Activated naive CD4-positive, alpha-beta T cell treated with anti-CD3 and anti-CD28 coated beads, Interleukin-2, amount 50 U/mL, for 24 hours (primary cell): ENCODE measurements around the gene FOXO3.

Experiments used
- H3K27ac Mint-ChIP-seq: one replicate; pipeline ENCODE4 v1.8.0; 2021; ENCODE audit warnings: mild to moderate bottlenecking, mixed read lengths
- H3K27me3 Mint-ChIP-seq: one replicate; pipeline ENCODE4 v1.8.0; 2021; ENCODE audit warnings: mixed read lengths
- H3K36me3 Mint-ChIP-seq: one replicate; pipeline ENCODE4 v1.8.0; 2021; ENCODE audit warnings: mixed read lengths
- H3K4me1 Mint-ChIP-seq: one replicate; pipeline ENCODE4 v1.8.0; 2021; ENCODE audit warnings: mixed read lengths
- H3K4me3 Mint-ChIP-seq: one replicate; pipeline ENCODE4 v1.8.0; 2021; ENCODE audit warnings: mild to moderate bottlenecking, mixed read lengths
- H3K9me3 Mint-ChIP-seq: one replicate; pipeline ENCODE4 v1.8.0; 2021; ENCODE audit warnings: mixed read lengths

Gene FOXO3

GRCh38 chr6:108621117-108621516 is 60.4 kb downstream of the FOXO3 start:
- no peak overlapping the region for H3K4me3 Mint-ChIP-seq
- H3K36me3 Mint-ChIP-seq: peaks cover 1% of the 10 kb centered on the region
- no peak overlapping the region for H3K27ac Mint-ChIP-seq
- H3K27me3 Mint-ChIP-seq: no peaks in the 10 kb centered on the region
- no peaks in the 10 kb centered on the region for H3K9me3 Mint-ChIP-seq
- H3K4me1 Mint-ChIP-seq: peaks cover 67% of the 10 kb centered on the region

- H3K27ac Mint-ChIP-seq: peak overlapping the region; percentile 77
- H3K27me3 Mint-ChIP-seq: no peaks in the 10 kb centered on the region
- no peak overlapping the region for H3K4me3 Mint-ChIP-seq
- H3K4me1 Mint-ChIP-seq: peaks cover 75% of the 10 kb centered on the region
- no peaks in the 10 kb centered on the region for H3K9me3 Mint-ChIP-seq
- H3K36me3 Mint-ChIP-seq: peaks cover 1% of the 10 kb centered on the region
Observed at GRCh38 chr6:108622641-108623298, 62.1 kb downstream of the FOXO3 start.

GRCh38 chr6:108623995-108624394 is 63.3 kb downstream of the FOXO3 start:
- Mint-ChIP-seq H3K36me3 (peaks cover 1% of the 10 kb centered on the region), H3K27me3 (no peaks in the 10 kb centered on the region), H3K4me1 (peaks cover 73% of the 10 kb centered on the region), H3K9me3 (no peaks in the 10 kb centered on the region), H3K27ac (no peak overlapping the region), H3K4me3 (no peak overlapping the region)

DNA sequence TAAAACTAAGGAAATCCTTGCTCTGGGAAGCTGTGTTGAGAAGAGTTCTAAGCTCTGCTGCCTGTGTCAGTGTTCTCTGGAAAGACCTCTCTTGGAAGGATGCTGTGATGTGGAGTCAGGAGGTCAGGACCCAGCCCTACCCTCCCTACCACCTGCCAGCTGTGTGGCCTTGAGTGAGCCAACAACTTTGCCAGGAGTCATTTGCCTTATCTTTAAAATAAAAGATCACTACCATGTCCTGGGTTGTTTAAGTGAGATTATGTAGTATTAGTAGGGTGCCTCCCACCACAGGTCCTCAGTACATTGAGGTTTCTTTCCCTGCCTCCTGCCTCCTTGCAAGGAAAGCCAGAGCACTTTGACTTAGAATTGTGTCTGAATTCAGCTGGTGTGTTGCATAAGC is 64.9 kb downstream of the FOXO3 start:
- Mint-ChIP-seq H3K4me3 (no peak overlapping the region), H3K9me3 (no peaks in the 10 kb centered on the region), H3K4me1 (peaks cover 76% of the 10 kb centered on the region), H3K27me3 (no peaks in the 10 kb centered on the region), H3K27ac (no peak overlapping the region), H3K36me3 (peaks cover 1% of the 10 kb centered on the region)

- Mint-ChIP-seq H3K4me1 (peaks cover 80% of the 10 kb centered on the region), H3K36me3 (no peaks in the 10 kb centered on the region), H3K9me3 (no peaks in the 10 kb centered on the region), H3K27me3 (no peaks in the 10 kb centered on the region), H3K4me3 (no peak overlapping the region), H3K27ac (no peak overlapping the region)
Observed at GRCh38 chr6:108626777-108627176, 66.1 kb downstream of the FOXO3 start.

DNA sequence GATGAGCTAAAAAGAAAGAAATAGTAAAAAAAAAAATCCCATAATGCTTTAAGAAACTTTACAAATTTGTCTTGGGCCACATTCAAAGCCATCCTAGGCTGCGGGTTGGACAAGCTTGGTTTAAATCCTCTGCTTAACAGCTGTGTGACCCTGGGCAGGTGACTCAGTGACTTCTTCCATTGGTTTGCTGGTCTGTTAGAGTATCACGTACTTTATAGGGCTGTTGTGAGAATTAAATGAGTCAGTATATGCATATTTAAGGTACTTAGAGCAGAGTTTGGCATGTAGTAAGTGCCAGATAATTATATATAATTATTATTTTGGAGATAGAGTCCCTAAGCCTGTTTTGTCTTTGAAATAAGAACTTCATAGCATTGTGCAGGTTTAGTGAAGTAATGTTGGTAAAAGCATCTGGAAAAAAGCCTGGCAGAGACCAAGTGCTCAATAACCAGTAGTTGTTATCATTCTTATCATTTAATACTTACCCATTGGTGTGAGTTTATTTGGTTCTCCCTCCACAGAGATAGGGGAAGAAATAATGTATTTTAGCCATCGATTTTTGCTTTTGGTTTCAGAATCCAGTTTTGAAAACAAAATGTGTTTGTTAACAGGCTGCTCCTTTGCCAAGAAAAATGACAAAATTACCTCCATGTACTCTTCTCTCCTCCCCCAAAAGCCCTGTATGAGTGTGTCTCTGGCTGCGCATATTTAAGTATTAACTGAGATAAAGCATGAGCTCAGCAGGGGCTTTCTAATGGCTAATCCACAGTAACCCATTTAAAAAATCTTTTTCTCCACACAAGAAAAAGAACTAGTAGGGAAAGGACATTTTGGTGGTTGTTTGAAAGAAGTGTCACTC is 67.2 kb downstream of the FOXO3 start:
- Mint-ChIP-seq H3K4me3 (no peak overlapping the region), H3K27me3 (no peaks in the 10 kb centered on the region), H3K9me3 (no peaks in the 10 kb centered on the region), H3K36me3 (no peaks in the 10 kb centered on the region), H3K27ac (peak overlapping the region; percentile 20), H3K4me1 (peaks cover 77% of the 10 kb centered on the region)

DNA sequence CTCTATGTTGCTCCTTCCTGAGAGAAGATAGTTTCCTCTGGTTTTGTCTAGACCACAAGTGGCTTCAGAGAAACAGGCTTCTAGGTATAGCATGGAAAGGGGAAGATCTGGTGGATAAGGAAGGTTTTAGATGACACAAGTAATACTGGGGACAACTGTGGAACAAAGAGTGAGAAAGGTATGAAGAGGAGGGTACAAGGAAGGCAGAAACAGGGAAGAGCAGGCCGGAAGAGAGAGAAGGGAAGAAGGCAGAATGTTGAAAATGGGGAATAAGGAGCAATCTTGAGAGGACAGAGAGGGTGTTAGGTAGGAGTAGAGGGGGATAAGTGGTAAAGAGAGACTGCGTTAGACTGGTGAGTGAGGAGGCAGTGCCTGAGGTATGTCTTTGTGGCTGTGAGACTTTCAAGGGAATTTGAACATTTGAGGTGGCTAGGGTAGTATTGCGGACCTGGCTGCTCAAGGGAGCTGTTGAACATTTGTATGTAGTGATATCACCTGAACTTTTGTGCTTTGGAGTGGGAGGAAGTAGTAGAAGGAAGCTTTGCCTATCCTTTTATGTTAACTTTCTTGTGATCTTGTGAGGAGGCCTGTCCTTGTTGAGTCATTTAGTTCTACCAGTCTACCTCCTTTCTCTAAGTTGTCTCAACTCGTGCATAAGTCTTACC is 69.5 kb downstream of the FOXO3 start:
- Mint-ChIP-seq H3K9me3 (no peaks in the 10 kb centered on the region), H3K27ac (peak overlapping the region; percentile 3), H3K36me3 (no peaks in the 10 kb centered on the region), H3K27me3 (no peaks in the 10 kb centered on the region), H3K4me3 (peak overlapping the region; percentile 8), H3K4me1 (peaks cover 84% of the 10 kb centered on the region)

DNA sequence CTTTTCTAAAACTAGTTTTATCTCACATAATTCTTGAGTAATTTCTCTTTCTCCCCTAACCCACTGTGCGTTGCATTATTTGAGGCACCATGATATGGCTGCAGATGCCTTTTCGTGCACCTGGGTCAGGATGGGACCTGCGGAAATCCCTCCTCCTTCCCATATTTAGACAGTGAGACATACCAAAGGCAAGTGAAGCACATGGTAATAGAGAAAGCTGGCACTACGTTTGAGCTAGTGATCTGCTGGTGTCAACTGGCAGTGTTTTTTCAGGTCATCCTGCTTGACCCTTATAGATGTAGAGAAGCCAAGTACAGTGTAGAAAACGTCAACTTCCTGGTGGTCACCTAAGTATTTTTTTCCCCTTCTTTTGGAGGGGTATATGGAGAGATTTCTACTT is 71.7 kb downstream of the FOXO3 start:
- H3K36me3 Mint-ChIP-seq: no peaks in the 10 kb centered on the region
- H3K4me3 Mint-ChIP-seq: no peak overlapping the region
- no peaks in the 10 kb centered on the region for H3K27me3 Mint-ChIP-seq
- H3K9me3 Mint-ChIP-seq: no peaks in the 10 kb centered on the region
- peaks cover 81% of the 10 kb centered on the region for H3K4me1 Mint-ChIP-seq
- no peak overlapping the region for H3K27ac Mint-ChIP-seq

- Mint-ChIP-seq H3K4me3 (no peak overlapping the region), H3K36me3 (no peaks in the 10 kb centered on the region), H3K27me3 (no peaks in the 10 kb centered on the region), H3K4me1 (peaks cover 78% of the 10 kb centered on the region), H3K27ac (no peak overlapping the region), H3K9me3 (no peaks in the 10 kb centered on the region)
Observed at GRCh38 chr6:108633436-108633835, 72.7 kb downstream of the FOXO3 start.

GRCh38 chr6:108635505-108636226 is 74.9 kb downstream of the FOXO3 start:
- Mint-ChIP-seq H3K4me3 (no peak overlapping the region), H3K36me3 (no peaks in the 10 kb centered on the region), H3K4me1 (peaks cover 60% of the 10 kb centered on the region), H3K27me3 (no peaks in the 10 kb centered on the region), H3K27ac (peak overlapping the region; percentile 14), H3K9me3 (no peaks in the 10 kb centered on the region)

GRCh38 chr6:108637963-108638362 is 77.2 kb downstream of the FOXO3 start:
- H3K9me3 Mint-ChIP-seq: no peaks in the 10 kb centered on the region
- H3K36me3 Mint-ChIP-seq: no peaks in the 10 kb centered on the region
- no peak overlapping the region for H3K27ac Mint-ChIP-seq
- H3K4me1 Mint-ChIP-seq: peaks cover 46% of the 10 kb centered on the region
- no peak overlapping the region for H3K4me3 Mint-ChIP-seq
- no peaks in the 10 kb centered on the region for H3K27me3 Mint-ChIP-seq

DNA sequence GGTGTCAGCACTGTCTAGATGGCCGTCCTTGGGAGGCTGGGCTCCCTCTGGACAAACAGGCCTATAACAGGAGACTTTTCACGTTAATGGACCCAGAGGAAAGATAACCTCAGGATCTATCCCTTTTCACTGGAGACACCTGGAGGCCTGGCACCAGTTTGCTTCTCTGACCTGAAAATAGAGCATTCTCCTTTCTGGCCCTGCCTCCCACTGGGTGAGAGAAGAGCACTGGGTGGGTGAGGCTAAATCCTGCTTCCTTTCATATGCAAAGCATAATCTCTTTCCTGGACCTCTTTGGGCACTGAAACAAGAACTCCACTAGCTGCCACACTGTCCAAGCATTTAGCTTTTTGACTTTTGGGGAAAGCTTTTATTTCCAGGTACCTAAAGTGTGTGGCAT is 78.3 kb downstream of the FOXO3 start:
- Mint-ChIP-seq H3K27ac (no peak overlapping the region), H3K27me3 (no peaks in the 10 kb centered on the region), H3K36me3 (no peaks in the 10 kb centered on the region), H3K9me3 (no peaks in the 10 kb centered on the region), H3K4me3 (no peak overlapping the region), H3K4me1 (peaks cover 37% of the 10 kb centered on the region)

GRCh38 chr6:108640104-108640503 is 79.4 kb downstream of the FOXO3 start:
- Mint-ChIP-seq H3K4me3 (no peak overlapping the region), H3K27ac (no peak overlapping the region), H3K36me3 (no peaks in the 10 kb centered on the region), H3K4me1 (peaks cover 31% of the 10 kb centered on the region), H3K27me3 (no peaks in the 10 kb centered on the region), H3K9me3 (no peaks in the 10 kb centered on the region)

DNA sequence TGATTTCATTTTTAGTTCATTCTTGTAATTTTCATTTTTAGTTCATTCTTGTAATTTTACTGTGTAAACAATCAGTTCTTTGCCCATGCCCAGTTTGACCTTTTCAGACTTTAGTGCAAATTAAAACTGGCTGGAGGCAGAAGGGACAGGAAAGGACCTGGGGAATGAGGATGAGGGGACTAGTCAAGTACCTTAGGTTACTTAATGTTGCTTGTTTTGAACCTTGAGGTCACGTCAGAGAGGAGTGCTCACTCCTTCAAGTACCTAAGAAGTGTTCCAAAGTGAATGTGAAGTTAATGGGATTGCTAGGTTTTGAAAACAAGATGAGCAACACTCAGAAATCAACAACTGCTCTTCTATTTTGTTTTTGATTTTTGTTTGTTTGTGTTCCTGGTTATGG is 82.5 kb downstream of the FOXO3 start:
- H3K27me3 Mint-ChIP-seq: no peaks in the 10 kb centered on the region
- no peak overlapping the region for H3K27ac Mint-ChIP-seq
- H3K4me3 Mint-ChIP-seq: no peak overlapping the region
- H3K4me1 Mint-ChIP-seq: peaks cover 10% of the 10 kb centered on the region
- peaks cover 5% of the 10 kb centered on the region for H3K36me3 Mint-ChIP-seq
- H3K9me3 Mint-ChIP-seq: no peaks in the 10 kb centered on the region

DNA sequence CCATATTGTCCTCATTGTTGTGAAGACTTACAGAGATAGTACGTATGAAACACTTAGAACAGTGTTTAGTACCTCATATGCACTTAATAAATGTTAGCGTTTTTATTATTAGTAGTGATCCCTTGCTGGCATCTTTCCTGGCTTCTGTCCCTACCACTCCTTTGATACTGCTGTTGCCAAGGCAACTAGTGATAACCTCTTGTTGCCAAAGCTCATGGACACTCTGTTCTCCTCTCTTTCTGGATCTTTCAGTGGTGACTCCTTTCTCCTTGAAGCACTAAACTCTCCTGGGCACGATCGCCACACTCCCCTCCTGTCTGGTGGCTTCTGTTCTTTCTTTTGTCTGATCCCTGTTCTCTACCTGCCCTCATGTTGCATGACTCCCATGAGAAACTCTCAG is 83.5 kb downstream of the FOXO3 start:
- Mint-ChIP-seq H3K27me3 (no peaks in the 10 kb centered on the region), H3K9me3 (no peaks in the 10 kb centered on the region), H3K36me3 (peaks cover 5% of the 10 kb centered on the region), H3K27ac (no peak overlapping the region), H3K4me3 (no peak overlapping the region), H3K4me1 (peaks cover 10% of the 10 kb centered on the region)
